Neural cell (in vitro differentiated cells): ENCODE measurements around the gene DIS3L2. TPM values are rescaled to one million over a fixed set of nuclear protein-coding genes. Genes with fewer than 3 reads are reported as not detected.
"Not testable (repeated sequence)": the region's sequence is repeated elsewhere in the genome, so short reads cannot be mapped to it uniquely, and the experiment has no call there.

Source experiments
- H2AFZ ChIP-seq: fragments of 200-600, 300-800 bp; sonication (generic), shearing (Covaris generic); 2 replicates; pipeline ENCODE4 v1.6.0; 2014; ENCODE audit warnings: low read depth, mild to moderate bottlenecking, antibody characterized with exemption, low read length, moderate library complexity
- H3F3A ChIP-seq: fragments of 200-600 bp; shearing (Covaris generic); 2 replicates; pipeline ENCODE4 v1.6.1; 2016; ENCODE audit warnings: mild to moderate bottlenecking, moderate library complexity, mixed read lengths, antibody characterized with exemption, low read length; ENCODE audit not compliant: insufficient read depth, poor library complexity, severe bottlenecking
- H3K27ac ChIP-seq: fragments of 200-600, 300-800 bp; sonication (generic), shearing (Covaris generic); 2 replicates; pipeline ENCODE4 v1.5.1; 2014; ENCODE audit warnings: mild to moderate bottlenecking, low read length, moderate library complexity
- H3K27me3 ChIP-seq: fragments of 300-800, 200-600 bp; sonication (generic), shearing (Covaris generic); 2 replicates; pipeline ENCODE4 v1.6.0; 2014; ENCODE audit warnings: mild to moderate bottlenecking, low read depth, low read length, moderate library complexity; ENCODE audit not compliant: insufficient read depth
- H3K36me3 ChIP-seq: fragments of 300-800, 200-600 bp; sonication (generic), shearing (Covaris generic); 2 replicates; pipeline ENCODE4 v1.5.1; 2014; ENCODE audit warnings: mild to moderate bottlenecking, antibody characterized with exemption, low read length, moderate library complexity; ENCODE audit not compliant: insufficient read depth
- H3K4me2 ChIP-seq: fragments of 300-800, 200-600 bp; sonication (generic), shearing (Covaris generic); 2 replicates; pipeline ENCODE4 v1.6.0; 2014; ENCODE audit warnings: mild to moderate bottlenecking, low read length
- H3K4me3 ChIP-seq: fragments of 300-800, 200-600 bp; sonication (generic), shearing (Covaris generic); 2 replicates; pipeline ENCODE4 v1.5.1; 2014; ENCODE audit warnings: mild to moderate bottlenecking, low read length, moderate library complexity
- H3K79me2 ChIP-seq: fragments of 200-600 bp; shearing (Covaris generic); replicated peaks from 2 replicates; pipeline ENCODE4 v1.6.0; 2014; ENCODE audit warnings: mild to moderate bottlenecking, low read length, moderate library complexity; ENCODE audit not compliant: insufficient read depth
- H3K9ac ChIP-seq: fragments of 300-800, 200-600 bp; sonication (generic), shearing (Covaris generic); 2 replicates; pipeline ENCODE4 v1.6.1; 2016; ENCODE audit warnings: mild to moderate bottlenecking, low read length, mixed read lengths
- H3K9me2 ChIP-seq: fragments of 200-600 bp; shearing (Covaris generic); 2 replicates; pipeline ENCODE4 v1.6.1; 2016; ENCODE audit warnings: mild to moderate bottlenecking, low read length, mixed read lengths; ENCODE audit not compliant: insufficient read depth
- H3K9me3 ChIP-seq: fragments of 200-600, 300-800 bp; sonication (generic), shearing (Covaris generic); 2 replicates; pipeline ENCODE4 v1.6.1; 2016; ENCODE audit warnings: mild to moderate bottlenecking, mixed run types, low read length, moderate library complexity, mixed read lengths
- H4K20me1 ChIP-seq: fragments of 200-600 bp; shearing (Covaris generic); 2 replicates; pipeline ENCODE4 v1.6.1; 2016; ENCODE audit warnings: mild to moderate bottlenecking, mixed run types; ENCODE audit not compliant: insufficient read depth
- EP300 ChIP-seq: fragments of 450-650 bp; conservative IDR thresholded peaks from 2 replicates; pipeline ENCODE4 v1.6.1; 2014; ENCODE audit warnings: antibody characterized with exemption, mild to moderate bottlenecking, moderate library complexity; ENCODE audit not compliant: poor library complexity, severe bottlenecking
- EZH2 ChIP-seq: fragments of 200-600, 300-800 bp; shearing (Covaris generic), sonication (generic); IDR thresholded peaks from 2 replicates; pipeline ENCODE4 v1.6.1; 2014; ENCODE audit warnings: antibody characterized with exemption, low read length, borderline replicate concordance, mild to moderate bottlenecking; ENCODE audit not compliant: insufficient read depth, poor library complexity, severe bottlenecking
- MXI1 ChIP-seq: fragments of 450-650 bp; conservative IDR thresholded peaks from 2 replicates; pipeline ENCODE4 v1.6.1; 2014; ENCODE audit warnings: antibody characterized with exemption, mild to moderate bottlenecking; ENCODE audit not compliant: poor library complexity, severe bottlenecking
- POLR2AphosphoS5 ChIP-seq: IDR thresholded peaks from 2 replicates; pipeline ENCODE4 v1.6.1; 2012
- RAD21 ChIP-seq: fragments of 450-650 bp; conservative IDR thresholded peaks from 2 replicates; pipeline ENCODE4 v1.6.1; 2014; ENCODE audit warnings: antibody characterized with exemption, mild to moderate bottlenecking, moderate library complexity
- SMC3 ChIP-seq: fragments of 450-650 bp; conservative IDR thresholded peaks from 2 replicates; pipeline ENCODE4 v1.6.1; 2014; ENCODE audit warnings: antibody characterized with exemption, mild to moderate bottlenecking, moderate library complexity; ENCODE audit not compliant: poor library complexity
- TAF1 ChIP-seq: IDR thresholded peaks from 2 replicates; pipeline ENCODE4 v1.6.1; 2012; ENCODE audit warnings: low read depth
- polyA plus RNA-seq: library from polyadenylated mRNA; depleted of rRNA; stranded (reverse); fragments of >200 nt; gene quantifications from 2 replicates; pipeline ENCODE4 v1.2.3, GENCODE V29; 2014
- TF ChIP-seq, protein P1 (sequence below): fragments of 450-650 bp; IDR thresholded peaks from 2 replicates; pipeline ENCODE4 v1.5.1; 2014; ENCODE audit warnings: antibody characterized with exemption, mild to moderate bottlenecking, moderate library complexity; ENCODE audit not compliant: poor library complexity, severe bottlenecking
- TF ChIP-seq, protein P2 (sequence below): IDR thresholded peaks from 2 replicates; pipeline ENCODE4 v1.6.1; 2012; ENCODE audit warnings: borderline replicate concordance

Gene DIS3L2
- polyA plus RNA-seq, 1 donor from 2014 or later, result 20.0 TPM

DNA sequence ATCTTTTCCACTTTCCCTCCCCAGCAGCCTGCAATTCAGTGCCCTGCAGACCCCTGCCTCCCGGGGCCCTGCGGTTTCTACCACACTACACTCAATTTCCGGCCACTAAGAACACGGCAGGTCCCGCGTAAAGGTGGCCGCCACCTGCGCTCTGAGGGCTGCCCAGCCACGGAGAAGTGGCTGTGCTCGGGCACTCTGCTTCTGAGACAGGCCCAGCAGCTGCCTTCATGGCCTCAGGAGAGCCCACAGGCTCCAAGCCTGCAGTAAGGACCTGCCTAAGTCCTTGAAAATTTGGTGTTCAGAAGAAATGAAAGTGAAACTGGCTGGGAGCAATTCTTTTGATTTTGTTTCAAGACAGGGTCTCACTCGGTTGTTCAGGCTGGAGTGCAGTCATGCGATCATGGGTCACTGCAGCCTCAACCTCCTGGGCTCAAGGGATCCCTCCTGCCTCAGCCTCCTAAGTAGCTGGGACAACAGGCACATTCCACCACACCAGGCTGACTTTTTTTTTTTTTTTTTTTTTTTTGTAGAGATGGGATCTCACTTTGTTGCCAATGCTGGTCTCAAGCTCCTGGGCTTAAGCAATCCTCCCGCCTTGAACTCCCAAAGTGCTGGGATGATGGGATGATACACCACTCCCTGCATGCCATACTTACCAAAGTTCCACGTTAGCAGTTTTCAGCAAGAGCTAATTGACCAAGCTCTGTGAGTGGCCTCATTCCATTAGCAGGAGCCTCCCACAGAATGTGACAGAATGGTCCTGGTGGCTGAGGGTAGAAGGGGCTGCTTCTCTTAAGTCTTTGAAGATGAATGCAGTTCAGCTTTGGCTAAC, 402.5 kb downstream of the DIS3L2 start:
- no peaks in the 10 kb centered on the region for H3F3A ChIP-seq
- TF ChIP-seq MXI1 (no peak), TAF1 (no peak), EZH2 (no peak), RAD21 (no peak), POLR2AphosphoS5 (no peak), EP300 (no peak), SMC3 (no peak)
- TF ChIP-seq, protein P1, sequence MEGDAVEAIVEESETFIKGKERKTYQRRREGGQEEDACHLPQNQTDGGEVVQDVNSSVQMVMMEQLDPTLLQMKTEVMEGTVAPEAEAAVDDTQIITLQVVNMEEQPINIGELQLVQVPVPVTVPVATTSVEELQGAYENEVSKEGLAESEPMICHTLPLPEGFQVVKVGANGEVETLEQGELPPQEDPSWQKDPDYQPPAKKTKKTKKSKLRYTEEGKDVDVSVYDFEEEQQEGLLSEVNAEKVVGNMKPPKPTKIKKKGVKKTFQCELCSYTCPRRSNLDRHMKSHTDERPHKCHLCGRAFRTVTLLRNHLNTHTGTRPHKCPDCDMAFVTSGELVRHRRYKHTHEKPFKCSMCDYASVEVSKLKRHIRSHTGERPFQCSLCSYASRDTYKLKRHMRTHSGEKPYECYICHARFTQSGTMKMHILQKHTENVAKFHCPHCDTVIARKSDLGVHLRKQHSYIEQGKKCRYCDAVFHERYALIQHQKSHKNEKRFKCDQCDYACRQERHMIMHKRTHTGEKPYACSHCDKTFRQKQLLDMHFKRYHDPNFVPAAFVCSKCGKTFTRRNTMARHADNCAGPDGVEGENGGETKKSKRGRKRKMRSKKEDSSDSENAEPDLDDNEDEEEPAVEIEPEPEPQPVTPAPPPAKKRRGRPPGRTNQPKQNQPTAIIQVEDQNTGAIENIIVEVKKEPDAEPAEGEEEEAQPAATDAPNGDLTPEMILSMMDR, result no peak
- TF ChIP-seq, protein P2, sequence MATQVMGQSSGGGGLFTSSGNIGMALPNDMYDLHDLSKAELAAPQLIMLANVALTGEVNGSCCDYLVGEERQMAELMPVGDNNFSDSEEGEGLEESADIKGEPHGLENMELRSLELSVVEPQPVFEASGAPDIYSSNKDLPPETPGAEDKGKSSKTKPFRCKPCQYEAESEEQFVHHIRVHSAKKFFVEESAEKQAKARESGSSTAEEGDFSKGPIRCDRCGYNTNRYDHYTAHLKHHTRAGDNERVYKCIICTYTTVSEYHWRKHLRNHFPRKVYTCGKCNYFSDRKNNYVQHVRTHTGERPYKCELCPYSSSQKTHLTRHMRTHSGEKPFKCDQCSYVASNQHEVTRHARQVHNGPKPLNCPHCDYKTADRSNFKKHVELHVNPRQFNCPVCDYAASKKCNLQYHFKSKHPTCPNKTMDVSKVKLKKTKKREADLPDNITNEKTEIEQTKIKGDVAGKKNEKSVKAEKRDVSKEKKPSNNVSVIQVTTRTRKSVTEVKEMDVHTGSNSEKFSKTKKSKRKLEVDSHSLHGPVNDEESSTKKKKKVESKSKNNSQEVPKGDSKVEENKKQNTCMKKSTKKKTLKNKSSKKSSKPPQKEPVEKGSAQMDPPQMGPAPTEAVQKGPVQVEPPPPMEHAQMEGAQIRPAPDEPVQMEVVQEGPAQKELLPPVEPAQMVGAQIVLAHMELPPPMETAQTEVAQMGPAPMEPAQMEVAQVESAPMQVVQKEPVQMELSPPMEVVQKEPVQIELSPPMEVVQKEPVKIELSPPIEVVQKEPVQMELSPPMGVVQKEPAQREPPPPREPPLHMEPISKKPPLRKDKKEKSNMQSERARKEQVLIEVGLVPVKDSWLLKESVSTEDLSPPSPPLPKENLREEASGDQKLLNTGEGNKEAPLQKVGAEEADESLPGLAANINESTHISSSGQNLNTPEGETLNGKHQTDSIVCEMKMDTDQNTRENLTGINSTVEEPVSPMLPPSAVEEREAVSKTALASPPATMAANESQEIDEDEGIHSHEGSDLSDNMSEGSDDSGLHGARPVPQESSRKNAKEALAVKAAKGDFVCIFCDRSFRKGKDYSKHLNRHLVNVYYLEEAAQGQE, result no peak
- no peaks in the 10 kb centered on the region for H3K9me3 ChIP-seq
- no peak overlapping the region for H3K9ac ChIP-seq
- H3K79me2 ChIP-seq, result no peaks in the 10 kb centered on the region
- no peaks in the 10 kb centered on the region for H3K27me3 ChIP-seq
- H3K4me3 ChIP-seq, result no peak overlapping the region
- H3K9me2 ChIP-seq, result no peaks in the 10 kb centered on the region
- no peaks in the 10 kb centered on the region for H4K20me1 ChIP-seq
- no peaks in the 10 kb centered on the region for H3K36me3 ChIP-seq
- H3K4me2 ChIP-seq, result no peak overlapping the region
- no peak overlapping the region for H3K27ac ChIP-seq
- no peak overlapping the region for H2AFZ ChIP-seq

DNA sequence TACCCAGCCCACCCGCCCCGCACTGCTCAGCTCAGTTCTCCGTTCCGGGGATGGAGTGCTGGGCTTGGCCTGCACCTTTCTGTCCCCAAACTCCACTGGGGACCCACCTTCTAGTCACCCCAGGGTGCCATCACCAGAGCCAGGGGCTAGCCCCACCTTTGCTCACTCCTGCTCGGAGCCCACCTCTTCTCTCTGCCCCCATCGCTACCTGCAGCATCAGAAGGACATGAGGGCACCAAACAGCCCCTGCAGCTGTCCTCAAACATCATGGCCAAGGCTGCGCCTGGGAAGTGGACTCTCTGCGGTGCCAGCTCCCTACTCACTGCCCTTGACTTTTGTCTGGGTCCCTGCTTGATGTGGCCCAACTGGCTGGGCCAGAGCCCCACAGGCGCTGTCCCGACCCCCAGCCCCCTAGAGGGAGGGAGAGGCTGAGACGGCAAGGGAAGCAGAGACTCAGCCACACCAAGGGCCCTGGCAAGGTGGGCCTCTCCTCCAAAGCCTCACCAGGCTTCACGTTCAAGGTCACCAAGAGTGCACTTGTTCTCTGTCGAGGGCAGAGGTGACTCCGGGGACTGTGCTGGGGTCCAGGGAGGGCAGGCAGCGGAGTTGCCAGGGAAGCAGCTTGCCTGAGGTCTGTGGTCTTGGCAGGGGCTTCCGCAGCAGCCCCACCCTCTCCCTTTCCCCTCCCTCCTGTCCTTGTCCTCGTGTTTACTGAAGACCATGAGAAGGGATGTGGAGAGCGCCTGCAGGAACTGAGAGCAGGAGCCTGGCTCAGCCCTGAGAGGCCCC, 403.5 kb downstream of the DIS3L2 start:
- H4K20me1 ChIP-seq, H3K36me3 ChIP-seq, H3K4me2 ChIP-seq: not testable (repeated sequence)

More for the DNA sequence above, 403.5 kb downstream of the DIS3L2 start:
- not testable (repeated sequence) for H3K9me3 ChIP-seq, H3K27me3 ChIP-seq, H3K79me2 ChIP-seq, H3K9ac ChIP-seq, H3K27ac ChIP-seq, H3F3A ChIP-seq, H3K9me2 ChIP-seq, H3K4me3 ChIP-seq, H2AFZ ChIP-seq
